H9 (cell line): ENCODE results near the gene ZNF18. TPM values are rescaled to one million over a fixed set of nuclear protein-coding genes. Genes with fewer than 3 reads are reported as not detected.

Source experiments
- DNase-seq: peaks from one replicate; pipeline ENCODE4 v3.0.0-alpha.2; 2017
- H2AFZ ChIP-seq: one replicate; pipeline ENCODE4 v1.6.1; 2013; ENCODE audit warnings: mild to moderate bottlenecking, low read length, control low read depth, moderate library complexity
- H2AK5ac ChIP-seq: 2 replicates; pipeline ENCODE4 v1.6.1; 2013; ENCODE audit warnings: low read length, control low read depth, mixed read lengths; ENCODE audit not compliant: insufficient read length
- H2BK120ac ChIP-seq: one replicate; pipeline ENCODE4 v1.6.1; 2013; ENCODE audit warnings: low read depth, mild to moderate bottlenecking, low read length, control low read depth, inconsistent platforms; ENCODE audit not compliant: poor library complexity, severe bottlenecking
- H2BK12ac ChIP-seq: 2 replicates; pipeline ENCODE4 v1.6.1; 2013; ENCODE audit warnings: low read length, control low read depth, mixed read lengths, low read depth; ENCODE audit not compliant: insufficient read length
- H2BK15ac ChIP-seq: 2 replicates; pipeline ENCODE4 v1.6.1; 2013; ENCODE audit warnings: low read depth, low read length, control low read depth
- H2BK20ac ChIP-seq: one replicate; pipeline ENCODE4 v1.6.1; 2013; ENCODE audit warnings: low read depth, mild to moderate bottlenecking, low read length, control low read depth, inconsistent platforms; ENCODE audit not compliant: poor library complexity, severe bottlenecking
- H2BK5ac ChIP-seq: 2 replicates; pipeline ENCODE4 v1.6.1; 2013; ENCODE audit warnings: low read length, control low read depth, mixed read lengths; ENCODE audit not compliant: insufficient read length
- H3K14ac ChIP-seq: 2 replicates; pipeline ENCODE4 v1.6.1; 2013; ENCODE audit warnings: low read length, control low read depth; ENCODE audit not compliant: insufficient read depth
- H3K18ac ChIP-seq: 2 replicates; pipeline ENCODE4 v1.6.1; 2013; ENCODE audit warnings: low read depth, mild to moderate bottlenecking, mixed read lengths, low read length, control low read depth; ENCODE audit not compliant: insufficient read length
- H3K23ac ChIP-seq: 2 replicates; pipeline ENCODE4 v1.6.1; 2013; ENCODE audit warnings: low read length, control low read depth, mixed read lengths, low read depth; ENCODE audit not compliant: insufficient read length
- H3K23me2 ChIP-seq: 2 replicates; pipeline ENCODE4 v1.6.1; 2013; ENCODE audit warnings: low read depth, mild to moderate bottlenecking, mixed read lengths, low read length, control low read depth; ENCODE audit not compliant: insufficient read length, poor library complexity, severe bottlenecking
- H3K27ac ChIP-seq: 2 replicates; pipeline ENCODE4 v1.5.1; 2013; ENCODE audit warnings: low read length, control low read depth, mixed read lengths, low read depth; ENCODE audit not compliant: insufficient read length
- H3K27me3 ChIP-seq: 2 replicates; pipeline ENCODE4 v1.6.1; 2013; ENCODE audit warnings: low read length, control low read depth, inconsistent platforms; ENCODE audit not compliant: insufficient read depth
- H3K4ac ChIP-seq: 2 replicates; pipeline ENCODE4 v1.6.1; 2013; ENCODE audit warnings: low read depth, mild to moderate bottlenecking, control low read depth, inconsistent platforms, low read length, moderate library complexity
- H3K4me1 ChIP-seq: 2 replicates; pipeline ENCODE4 v1.6.1; 2013; ENCODE audit warnings: low read length, control low read depth, inconsistent platforms; ENCODE audit not compliant: insufficient read depth
- H3K4me2 ChIP-seq: 2 replicates; pipeline ENCODE4 v1.6.1; 2013; ENCODE audit warnings: low read length, control low read depth, mixed read lengths; ENCODE audit not compliant: insufficient read length, insufficient read depth
- H3K56ac ChIP-seq: 2 replicates; pipeline ENCODE4 v1.6.1; 2013; ENCODE audit warnings: low read depth, mild to moderate bottlenecking, mixed read lengths, low read length, control low read depth; ENCODE audit not compliant: insufficient read length
- H3K79me1 ChIP-seq: 2 replicates; pipeline ENCODE4 v1.6.1; 2013; ENCODE audit warnings: low read depth, mild to moderate bottlenecking, moderate library complexity, low read length, control low read depth, inconsistent platforms; ENCODE audit not compliant: insufficient read depth, poor library complexity, severe bottlenecking
- H3K79me2 ChIP-seq: 2 replicates; pipeline ENCODE4 v1.6.1; 2013; ENCODE audit warnings: low read length, control low read depth, inconsistent platforms; ENCODE audit not compliant: insufficient read depth
- H3K9ac ChIP-seq: 2 replicates; pipeline ENCODE4 v1.6.1; 2013; ENCODE audit warnings: low read length, control low read depth, mixed read lengths; ENCODE audit not compliant: insufficient read length; ENCODE audit errors: extremely low read depth
- H3K9me3 ChIP-seq: one replicate; pipeline ENCODE4 v1.6.1; 2013; ENCODE audit warnings: low read depth, low read length, inconsistent platforms; ENCODE audit not compliant: control insufficient read depth
- H3T11ph ChIP-seq: one replicate; pipeline ENCODE4 v1.6.1; 2013; ENCODE audit warnings: mild to moderate bottlenecking, low read length, control low read depth, inconsistent platforms
- H4K20me1 ChIP-seq: one replicate; pipeline ENCODE4 v1.6.1; 2013; ENCODE audit not compliant: control insufficient read depth, insufficient read length, insufficient read depth
- H4K5ac ChIP-seq: 2 replicates; pipeline ENCODE4 v1.6.1; 2013; ENCODE audit warnings: low read depth, mild to moderate bottlenecking, mixed read lengths, low read length, control low read depth; ENCODE audit not compliant: insufficient read length
- H4K8ac ChIP-seq: replicated peaks from 2 replicates; pipeline ENCODE4 v1.6.1; 2013; ENCODE audit warnings: low read length, control low read depth, mixed read lengths, low read depth; ENCODE audit not compliant: insufficient read length
- H4K91ac ChIP-seq: 2 replicates; pipeline ENCODE4 v1.6.1; 2013; ENCODE audit warnings: low read depth, mild to moderate bottlenecking, moderate library complexity, mixed read lengths, low read length, control low read depth; ENCODE audit not compliant: insufficient read length
- H3K27ac Mint-ChIP-seq, 3 experiments: 2 replicates in 2 of 3; 3 replicates in 1 of 3; pipeline ENCODE4 v1.8.0; 2020 to 2021; ENCODE audit warnings: mixed read lengths in 3 of 3, mild to moderate bottlenecking in 1 of 3, moderate library complexity in 1 of 3
- H3K27me3 Mint-ChIP-seq: 2 replicates; pipeline ENCODE4 v1.8.0; 2021; ENCODE audit warnings: low read depth, mild to moderate bottlenecking, moderate library complexity, mixed read lengths
- H3K36me3 Mint-ChIP-seq, 3 experiments: 2 replicates in 2 of 3; 3 replicates in 1 of 3; pipeline ENCODE4 v1.8.0; 2020 to 2021; ENCODE audit warnings: low read depth in 3 of 3, mixed read lengths in 3 of 3; ENCODE audit not compliant: insufficient read depth in 1 of 3
- H3K4me1 Mint-ChIP-seq, 2 experiments: 2 replicates each; pipeline ENCODE4 v1.8.0; 2020; ENCODE audit warnings: mixed read lengths in 2 of 2
- H3K4me3 Mint-ChIP-seq, 2 experiments: 2 replicates in 1 of 2; 3 replicates in 1 of 2; pipeline ENCODE4 v1.8.0; 2020 to 2021; ENCODE audit warnings: mild to moderate bottlenecking in 2 of 2, mixed read lengths in 2 of 2, moderate library complexity in 1 of 2
- H3K9me3 Mint-ChIP-seq, 2 experiments: 2 replicates in 1 of 2; 3 replicates in 1 of 2; pipeline ENCODE4 v1.8.0; 2020; ENCODE audit warnings: mild to moderate bottlenecking in 2 of 2, mixed read lengths in 2 of 2, moderate library complexity in 1 of 2
- CTCF ChIP-seq: fragments of 200-600 bp; sonication (generic); conservative IDR thresholded peaks from 3 replicates; pipeline ENCODE4 v1.8.0; 2021; ENCODE audit warnings: antibody characterized with exemption, mild to moderate bottlenecking
- WGBS: extraction: QIAGEN DNeasy Blood & Tissue Kit; methylation state at CpG from one replicate; pipeline ENCODE4 v1.1.7; 2013; ENCODE audit warnings: missing lambda C conversion rate, low lambda C conversion rate, mixed read lengths; ENCODE audit not compliant: insufficient read length; ENCODE audit errors: extremely low coverage; 5-methylcytosine and 5-hydroxymethylcytosine counted together
- total RNA-seq: library from RNA; stranded (reverse); gene quantifications from 2 replicates; pipeline ENCODE4 v1.2.1, GENCODE V29; 2021

Gene ZNF18
- total RNA-seq, 1 experiment from 2014 or later = 6.8 TPM

DNA sequence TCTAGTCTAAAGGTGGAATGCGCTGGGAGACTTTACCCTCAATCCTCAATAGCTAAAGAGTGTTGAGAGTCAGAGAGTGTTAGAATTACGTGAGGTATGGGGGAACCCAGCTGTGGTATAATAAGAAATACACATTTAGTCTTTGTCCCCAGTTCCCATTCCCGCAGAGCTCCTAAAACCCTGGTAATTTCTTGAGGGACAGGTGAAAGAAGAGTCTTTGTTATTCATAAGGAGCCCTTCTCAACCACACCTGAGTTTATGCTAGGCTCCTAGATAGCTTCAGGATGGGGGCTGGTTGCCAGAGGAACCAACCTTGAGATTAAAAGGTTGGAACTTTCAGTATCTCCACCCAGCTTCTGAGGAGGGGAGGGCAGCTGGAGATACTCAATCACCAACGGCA is 5.8 kb downstream of the ZNF18 start:
- H4K5ac ChIP-seq = no peak overlapping the region
- H3K23ac ChIP-seq = no peak overlapping the region
- H3K79me2 ChIP-seq = no peaks in the 10 kb centered on the region
- no peaks in the 10 kb centered on the region for H4K20me1 ChIP-seq
- H2AFZ ChIP-seq = no peak overlapping the region
- Mint-ChIP-seq H3K4me3 (peak overlapping the region in 1 of 2 experiments; percentile 36; a peak in 1 of 5 replicates), H3K36me3 (peaks cover 18 to 35% (median 32%) of the 10 kb centered on the region in 3 experiments; a peak in 6 of 7 replicates), H3K9me3 (no peaks in the 10 kb centered on the region), H3K27me3 (no peaks in the 10 kb centered on the region; the same call in 1 of the 2 replicates), H3K27ac (peak overlapping the region in 2 of 3 experiments; percentile 66 to 76; a peak in 2 of 7 replicates), H3K4me1 (peaks cover 37 to 41% of the 10 kb centered on the region in 2 experiments)
- TF ChIP-seq CTCF = no peak
- H3K9ac ChIP-seq = no peak overlapping the region
- no peak overlapping the region for H2AK5ac ChIP-seq
- H2BK120ac ChIP-seq = no peak overlapping the region
- no peak overlapping the region for H3K4me2 ChIP-seq
- H3K4me1 ChIP-seq = peaks cover 8% of the 10 kb centered on the region; the same call in 1 of the 2 replicates
- WGBS = no CpG with 5 or more reads among the region's 4 CpGs
- no peaks in the 10 kb centered on the region for H3K9me3 ChIP-seq
- no peak overlapping the region for H2BK20ac ChIP-seq
- H3K23me2 ChIP-seq = no peaks in the 10 kb centered on the region
- no peak overlapping the region for H2BK15ac ChIP-seq
- no peaks in the 10 kb centered on the region for H3K27me3 ChIP-seq
- H3K14ac ChIP-seq = no peak overlapping the region
- H4K91ac ChIP-seq = no peak overlapping the region
- H2BK5ac ChIP-seq = no peak overlapping the region
- no peak overlapping the region for H3K4ac ChIP-seq
- H3T11ph ChIP-seq = no peak overlapping the region
- no peaks in the 10 kb centered on the region for H3K79me1 ChIP-seq
- H3K27ac ChIP-seq = peak overlapping the region; percentile 53
- no peak overlapping the region for H2BK12ac ChIP-seq
- no peak overlapping the region for H3K18ac ChIP-seq
- no peak overlapping the region for H4K8ac ChIP-seq
- H3K56ac ChIP-seq = no peak overlapping the region
- peak; percentile 81 for DNase-seq
